ENCODE measurements around the gene TRIM17. TPM values are rescaled to one million over a fixed set of nuclear protein-coding genes. Genes with fewer than 3 reads are reported as not detected.

The TRIM17 gene, protein sequence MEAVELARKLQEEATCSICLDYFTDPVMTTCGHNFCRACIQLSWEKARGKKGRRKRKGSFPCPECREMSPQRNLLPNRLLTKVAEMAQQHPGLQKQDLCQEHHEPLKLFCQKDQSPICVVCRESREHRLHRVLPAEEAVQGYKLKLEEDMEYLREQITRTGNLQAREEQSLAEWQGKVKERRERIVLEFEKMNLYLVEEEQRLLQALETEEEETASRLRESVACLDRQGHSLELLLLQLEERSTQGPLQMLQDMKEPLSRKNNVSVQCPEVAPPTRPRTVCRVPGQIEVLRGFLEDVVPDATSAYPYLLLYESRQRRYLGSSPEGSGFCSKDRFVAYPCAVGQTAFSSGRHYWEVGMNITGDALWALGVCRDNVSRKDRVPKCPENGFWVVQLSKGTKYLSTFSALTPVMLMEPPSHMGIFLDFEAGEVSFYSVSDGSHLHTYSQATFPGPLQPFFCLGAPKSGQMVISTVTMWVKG
- total RNA-seq: 0.34 and 0.45 TPM in 2 replicates

DNA sequence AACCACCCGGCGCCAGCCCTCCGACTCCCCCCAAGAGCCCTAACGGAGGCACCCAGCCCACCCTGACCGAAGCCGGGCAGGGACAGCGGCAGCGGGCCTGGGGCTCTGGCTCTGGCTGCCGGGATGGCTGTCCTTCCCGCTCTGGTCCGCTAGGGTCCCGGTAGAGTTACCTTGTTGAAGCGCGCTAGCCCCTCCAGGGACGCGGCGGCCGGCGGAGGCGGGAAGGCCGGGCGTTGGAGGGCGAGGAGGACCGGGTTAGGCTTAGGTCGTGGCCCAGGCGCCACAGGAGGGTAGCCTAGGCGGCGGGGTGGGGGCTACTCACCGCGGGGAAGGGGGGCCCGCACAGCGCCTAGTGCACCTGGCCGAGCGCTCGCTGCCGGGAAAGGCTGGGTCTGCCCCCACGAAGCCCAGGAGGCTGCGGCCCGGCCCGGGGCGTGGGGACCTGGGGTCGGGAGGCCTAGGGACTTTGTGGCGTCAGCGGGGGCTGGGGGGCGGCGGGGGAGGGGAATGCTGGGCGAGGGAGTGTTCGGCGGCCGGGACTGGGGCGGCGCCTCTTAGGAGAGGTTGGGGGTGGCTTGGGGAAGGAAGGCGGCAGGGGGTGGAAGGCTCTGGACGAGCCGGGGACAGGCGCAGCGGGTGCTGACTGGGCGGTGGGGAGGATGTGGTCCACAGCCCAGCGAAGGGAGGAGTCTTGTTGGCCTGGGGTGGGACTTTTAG, at the start of gene TRIM17:
Gene TRIM17 (minus strand): TSS at position 645 of the 717 bp plus-strand sequence. CDS start 1,789 bp downstream, outside the sequence.

Other genes starting within 250 kb of the TRIM17 start
- 2.1 and 2.4 TPM in 2 replicates for gene OBSCN, start 208.8 kb downstream of the TRIM17 start, total RNA-seq
- 24.7 and 27.9 TPM in 2 replicates for gene TRIM11, start 10.0 kb downstream of the TRIM17 start, total RNA-seq
- gene RNF187, start 70.5 kb upstream of the TRIM17 start, total RNA-seq: 31.4 and 32.8 TPM in 2 replicates

All from bronchus fibroblast of lung (primary cell).